Measurements from ENCODE around the gene ASCC2.
"Not testable (repeated sequence)": the region's sequence is repeated elsewhere in the genome, so short reads cannot be mapped to it uniquely, and the experiment has no call there.

The ASCC2 gene

DNA sequence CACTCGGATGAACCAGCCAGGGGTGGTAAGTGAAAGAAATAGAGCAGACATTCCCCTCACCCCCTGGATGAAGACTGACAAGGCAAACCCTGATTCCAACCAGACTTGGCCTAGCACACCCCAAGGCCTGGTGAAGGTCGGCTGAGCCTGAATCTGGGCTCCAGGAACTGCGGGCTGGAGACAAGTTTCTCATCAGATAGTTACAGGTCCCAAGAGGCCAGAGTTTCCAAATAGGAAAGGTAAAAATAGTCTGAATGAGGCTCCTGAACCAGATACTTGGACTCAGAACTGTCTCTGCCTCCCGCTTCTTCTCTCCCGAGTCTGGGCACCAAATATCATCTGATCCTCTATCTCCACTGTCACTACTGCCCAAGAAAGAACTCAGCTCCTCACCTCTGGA is 79.1 kb downstream of the ASCC2 start:
- TF ChIP-seq, protein P1, sequence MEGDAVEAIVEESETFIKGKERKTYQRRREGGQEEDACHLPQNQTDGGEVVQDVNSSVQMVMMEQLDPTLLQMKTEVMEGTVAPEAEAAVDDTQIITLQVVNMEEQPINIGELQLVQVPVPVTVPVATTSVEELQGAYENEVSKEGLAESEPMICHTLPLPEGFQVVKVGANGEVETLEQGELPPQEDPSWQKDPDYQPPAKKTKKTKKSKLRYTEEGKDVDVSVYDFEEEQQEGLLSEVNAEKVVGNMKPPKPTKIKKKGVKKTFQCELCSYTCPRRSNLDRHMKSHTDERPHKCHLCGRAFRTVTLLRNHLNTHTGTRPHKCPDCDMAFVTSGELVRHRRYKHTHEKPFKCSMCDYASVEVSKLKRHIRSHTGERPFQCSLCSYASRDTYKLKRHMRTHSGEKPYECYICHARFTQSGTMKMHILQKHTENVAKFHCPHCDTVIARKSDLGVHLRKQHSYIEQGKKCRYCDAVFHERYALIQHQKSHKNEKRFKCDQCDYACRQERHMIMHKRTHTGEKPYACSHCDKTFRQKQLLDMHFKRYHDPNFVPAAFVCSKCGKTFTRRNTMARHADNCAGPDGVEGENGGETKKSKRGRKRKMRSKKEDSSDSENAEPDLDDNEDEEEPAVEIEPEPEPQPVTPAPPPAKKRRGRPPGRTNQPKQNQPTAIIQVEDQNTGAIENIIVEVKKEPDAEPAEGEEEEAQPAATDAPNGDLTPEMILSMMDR (IDR thresholded peaks at IDR 0.05; ENCODE audit: extremely low read depth, insufficient read depth, missing control alignments) = no peak
- DNase-seq (ENCODE audit: low spot score) = no peak
- in situ Hi-C loops (cut with MboI; ENCODE audit: low pct_unique_long_range_greater_than_20kb, low sequenced_read_pairs, unreplicated experiment) = no loop called here

DNA sequence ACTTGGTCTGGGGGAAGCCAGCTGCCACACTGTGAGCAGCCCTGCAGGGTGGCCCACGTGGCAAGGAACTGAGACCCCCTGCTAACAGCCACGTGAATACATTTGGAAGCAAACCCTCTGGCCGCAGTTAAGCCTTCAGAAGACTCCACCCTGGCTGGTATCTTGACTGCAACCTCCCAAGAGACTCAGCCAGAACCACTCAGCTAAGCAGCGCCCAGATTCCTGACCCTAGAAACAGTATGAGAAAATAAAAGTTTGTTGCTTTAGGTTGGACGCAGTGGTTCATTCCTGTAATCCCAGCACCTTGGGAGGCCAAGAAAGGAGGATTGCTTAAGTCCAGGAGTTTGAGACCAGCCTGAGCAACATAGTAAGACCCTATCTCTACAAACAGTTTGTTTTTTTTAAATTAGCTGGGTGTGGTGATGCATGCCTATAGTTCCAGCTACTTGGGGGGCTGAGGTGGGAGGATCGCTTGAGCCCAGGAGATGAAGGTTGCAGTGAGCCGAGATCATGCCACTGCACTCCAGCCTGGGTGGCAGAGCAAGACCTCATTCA is 79.9 kb downstream of the ASCC2 start:
- in situ Hi-C loops (cut with MboI; ENCODE audit: low pct_unique_long_range_greater_than_20kb, low sequenced_read_pairs, unreplicated experiment) = no loop called here
- TF ChIP-seq, protein P1 (IDR thresholded peaks at IDR 0.05; ENCODE audit: extremely low read depth, insufficient read depth, missing control alignments) = no peak
- no peak for DNase-seq (ENCODE audit: low spot score)

DNA sequence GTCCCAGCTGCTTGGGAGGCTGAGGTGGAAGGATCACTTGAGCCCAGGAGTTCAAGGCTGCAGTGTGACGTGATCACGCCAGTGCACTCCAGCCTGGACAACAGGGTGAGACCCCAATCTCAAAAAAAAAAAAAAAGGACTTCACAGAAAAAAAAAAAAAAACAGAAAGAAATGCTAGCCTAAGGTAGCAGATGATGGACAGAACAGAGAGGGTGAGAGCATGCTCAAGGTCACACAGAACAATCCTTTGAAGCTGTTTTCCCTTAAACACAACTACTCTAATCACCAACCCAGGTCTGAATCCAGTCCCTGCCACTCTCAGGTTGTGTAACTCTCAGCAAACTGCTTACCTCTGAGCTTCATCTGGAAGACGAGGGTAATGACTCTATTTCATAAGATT is 81.0 kb downstream of the ASCC2 start:
- DNase-seq (ENCODE audit: low spot score) = no peak
- TF ChIP-seq, protein P1 (IDR thresholded peaks at IDR 0.05; ENCODE audit: extremely low read depth, insufficient read depth, missing control alignments) = no peak
- in situ Hi-C loops (cut with MboI; ENCODE audit: low pct_unique_long_range_greater_than_20kb, low sequenced_read_pairs, unreplicated experiment) = no loop called here

DNA sequence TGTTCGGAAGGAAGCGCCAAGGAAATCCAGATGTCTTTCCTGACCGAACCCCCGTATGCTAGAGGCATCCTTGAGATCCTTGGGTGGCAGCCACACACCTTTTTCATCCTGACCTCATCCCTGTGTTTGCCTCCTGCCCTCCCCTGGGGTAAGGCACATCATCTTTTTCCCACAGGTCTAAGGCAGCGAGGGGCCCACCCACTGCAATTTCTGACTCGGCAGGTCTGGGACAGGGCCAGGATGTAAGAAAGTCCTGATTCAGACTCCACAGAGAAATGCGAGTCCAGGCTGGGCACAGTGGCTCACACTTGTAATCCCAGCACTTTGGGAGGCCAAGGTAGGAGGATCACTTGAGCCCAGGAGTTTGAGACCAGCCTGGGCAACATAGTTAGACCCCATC is 81.7 kb downstream of the ASCC2 start:
- TF ChIP-seq, protein P1 (IDR thresholded peaks at IDR 0.05; ENCODE audit: extremely low read depth, insufficient read depth, missing control alignments) = no peak
- DNase-seq (ENCODE audit: low spot score) = no peak
- in situ Hi-C loops (cut with MboI; ENCODE audit: low pct_unique_long_range_greater_than_20kb, low sequenced_read_pairs, unreplicated experiment) = no loop called here

DNA sequence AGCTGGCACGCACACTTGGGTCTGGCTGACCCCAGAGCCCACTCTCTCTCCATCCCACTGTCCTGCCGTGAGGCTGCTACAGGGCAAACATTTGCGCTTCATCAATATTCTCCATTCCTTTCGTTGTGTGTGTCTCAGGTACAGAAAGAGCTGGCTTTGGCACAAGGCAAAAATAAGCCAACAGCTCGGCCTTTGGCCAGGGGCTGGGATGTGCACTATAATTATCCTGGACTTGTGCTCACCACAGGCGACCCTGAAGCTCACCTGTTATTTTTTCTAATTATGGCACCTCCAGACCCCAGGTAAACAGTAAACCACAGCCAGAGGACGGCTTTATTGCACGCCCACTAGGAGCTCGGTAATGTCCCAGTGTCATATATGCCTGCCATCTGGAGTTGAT is 82.2 kb downstream of the ASCC2 start:
- TF ChIP-seq, protein P1 (IDR thresholded peaks at IDR 0.05; ENCODE audit: extremely low read depth, insufficient read depth, missing control alignments) = no peak
- in situ Hi-C loops (cut with MboI; ENCODE audit: low pct_unique_long_range_greater_than_20kb, low sequenced_read_pairs, unreplicated experiment) = no loop called here
- DNase-seq (ENCODE audit: low spot score) = no peak

DNA sequence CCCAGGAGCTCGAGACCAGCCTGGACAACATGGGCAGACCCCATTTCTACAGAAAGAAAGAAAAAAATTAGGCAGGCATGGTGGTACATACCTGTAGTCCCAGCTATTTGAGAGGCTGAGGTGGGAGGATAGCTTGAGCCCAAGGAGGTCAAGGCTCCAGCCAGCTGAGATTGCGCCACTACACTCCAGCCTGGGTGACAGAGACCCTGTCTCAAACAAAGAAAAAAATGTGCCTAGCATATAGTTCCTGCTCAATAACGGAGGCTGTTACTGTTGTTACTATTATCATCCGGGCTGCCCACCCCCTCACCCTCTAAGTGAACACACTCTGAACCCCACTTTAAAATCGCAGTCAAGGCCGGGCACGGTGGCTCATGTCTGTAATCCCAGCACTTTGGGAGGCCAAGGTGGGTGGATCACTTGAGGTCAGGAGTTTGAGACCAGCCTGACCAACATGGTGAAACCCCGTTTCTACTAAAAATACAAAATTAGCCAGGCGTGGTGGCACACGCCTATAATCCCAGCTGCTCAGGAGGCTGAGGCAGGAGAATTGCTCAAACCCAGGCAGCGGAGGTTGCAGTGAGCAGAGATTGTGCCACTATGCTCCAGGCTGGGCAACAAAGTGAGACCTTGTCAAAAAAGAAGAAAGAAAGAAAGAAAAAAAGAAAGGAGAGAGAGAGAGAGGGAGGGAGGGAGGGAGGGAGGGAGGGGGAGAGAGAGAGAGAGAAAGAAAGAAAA is 83.2 kb downstream of the ASCC2 start:
- in situ Hi-C loops (cut with MboI; ENCODE audit: low pct_unique_long_range_greater_than_20kb, low sequenced_read_pairs, unreplicated experiment); DNase-seq (ENCODE audit: low spot score): not testable (repeated sequence)

DNA sequence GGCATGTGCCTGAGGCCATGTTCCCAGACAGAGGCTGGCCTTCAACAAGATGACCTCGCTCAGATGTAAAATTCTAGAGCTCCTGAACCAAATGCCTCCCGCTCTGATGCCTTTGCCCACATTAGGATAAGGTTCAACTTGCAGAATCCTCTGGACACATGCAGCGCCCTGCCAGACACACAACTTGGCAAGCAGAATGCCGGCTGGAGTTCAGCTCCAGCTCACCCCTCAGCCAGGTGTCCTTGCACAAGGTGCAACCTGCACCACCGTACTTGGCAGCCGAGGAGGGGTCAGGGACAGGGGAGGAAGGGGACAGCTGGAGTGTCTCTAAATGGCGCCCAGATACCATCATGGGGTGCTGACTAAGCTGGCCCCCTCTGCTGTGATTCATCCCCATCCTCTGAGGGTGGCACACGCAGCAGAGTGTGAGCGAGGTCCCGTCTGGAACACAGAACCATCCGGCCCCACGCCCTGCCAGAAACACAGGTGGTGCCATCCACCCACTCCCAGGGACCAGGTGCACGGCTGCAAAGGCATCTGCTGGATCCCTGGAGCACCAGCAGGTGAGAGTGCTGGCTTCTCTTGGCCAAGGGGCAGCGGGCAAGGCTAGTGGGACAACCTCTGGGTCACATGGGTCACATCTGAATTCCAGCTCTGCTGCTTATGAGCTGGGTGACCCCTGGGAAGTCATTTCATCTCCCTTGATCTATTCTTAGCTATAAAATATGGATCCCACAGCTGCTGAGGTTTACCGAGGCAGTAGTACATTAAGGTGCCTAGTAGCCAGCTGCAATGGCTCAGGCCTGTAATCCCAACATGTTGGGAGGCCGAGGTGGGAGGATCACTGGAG is 84.0 kb downstream of the ASCC2 start:
- no peak for DNase-seq (ENCODE audit: low spot score)
- TF ChIP-seq, protein P1 (IDR thresholded peaks at IDR 0.05; ENCODE audit: extremely low read depth, insufficient read depth, missing control alignments) = no peak
- in situ Hi-C loops (cut with MboI; ENCODE audit: low pct_unique_long_range_greater_than_20kb, low sequenced_read_pairs, unreplicated experiment) = no loop called here

All from GM13977 (cell line).